Measurements from ENCODE around the gene DPEP1.

GRCh38 chr16:89567656-89568594 is 45.5 kb upstream of the DPEP1 start:
- TF ChIP-seq CTCF (IDR thresholded peaks at IDR 0.05) (no peak), EP300 (IDR thresholded peaks at IDR 0.05) (no peak)
